Stimulated activated CD4-positive, alpha-beta T cell treated with anti-CD3 and anti-CD28 coated beads, Interleukin-2, amount 100 ng/mL, for 4 hours (primary cell): Measurements from ENCODE around the gene DSE.

Source experiments
- DNase-seq: peaks from one replicate; pipeline ENCODE4 v3.0.0-alpha.2; 2020; ENCODE audit warnings: low read depth

Gene DSE

DNA sequence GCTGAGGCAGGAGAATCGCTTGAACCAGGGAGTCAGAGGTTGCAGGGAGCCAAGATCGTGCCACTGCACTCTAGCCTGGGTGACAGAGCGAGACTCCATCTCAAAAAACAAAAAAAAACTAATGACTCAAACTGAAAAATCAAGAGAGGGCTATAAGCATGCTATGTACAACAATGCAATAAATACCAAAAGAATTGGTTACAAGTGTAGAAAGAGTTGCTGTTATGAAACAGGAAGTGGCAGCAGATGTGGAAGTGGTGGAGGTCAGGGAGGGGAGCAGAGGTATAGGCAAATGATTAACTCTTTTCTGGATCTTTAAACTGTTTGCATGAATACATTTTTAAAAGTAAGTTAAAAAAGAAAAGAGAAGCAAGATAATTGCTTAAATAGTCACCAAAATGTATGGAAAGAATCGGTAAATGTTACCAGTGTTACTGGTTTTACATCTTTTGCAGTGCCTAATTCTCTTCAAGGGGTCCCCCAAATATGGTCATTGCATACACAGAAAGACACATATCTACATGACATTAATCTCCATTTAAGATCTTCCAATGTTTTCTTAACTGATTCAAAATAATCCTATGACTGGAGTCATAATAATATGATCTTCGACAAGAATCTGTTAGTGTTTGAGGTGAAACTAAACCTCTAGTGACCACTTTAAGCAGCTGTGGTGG is 105.4 kb downstream of the DSE start:
- no peak for DNase-seq

DNA sequence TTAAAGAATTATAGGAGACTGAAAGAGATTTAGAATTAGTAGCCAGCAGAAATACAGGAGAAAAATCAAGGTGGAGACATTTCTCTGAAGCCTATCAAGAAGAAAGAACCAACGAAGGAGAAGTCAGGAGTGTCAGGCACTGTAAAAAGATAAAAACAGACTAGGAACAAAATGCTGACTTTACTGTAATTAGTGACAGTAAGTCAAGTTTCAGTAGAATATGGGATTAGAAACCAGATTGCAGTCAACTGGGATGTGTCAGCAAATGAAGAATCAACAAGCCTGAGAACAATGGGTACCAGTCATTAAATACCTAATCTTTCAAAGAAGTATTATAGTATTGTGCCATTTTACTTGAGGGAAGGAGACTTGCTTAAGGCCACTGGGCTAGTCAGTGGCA is 112.0 kb downstream of the DSE start:
- DNase-seq: no peak

DNA sequence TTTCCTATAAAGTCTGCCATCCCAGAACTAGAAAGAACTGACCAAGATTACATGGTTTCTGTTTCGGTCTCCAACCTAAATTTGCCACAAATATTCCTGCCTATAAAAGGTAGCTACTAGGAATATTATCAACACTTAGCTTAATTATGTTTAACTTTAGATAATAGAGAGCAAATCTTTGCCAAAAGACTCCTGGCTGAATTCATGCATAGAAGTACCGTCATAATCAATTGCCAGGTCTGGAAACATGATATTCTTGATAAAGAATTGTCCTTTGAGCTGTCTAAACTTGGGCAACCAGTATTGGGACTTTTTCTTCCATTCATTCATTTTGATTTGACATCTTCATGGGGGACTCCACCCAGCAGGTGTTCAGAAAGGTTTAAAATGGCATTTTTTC is 112.9 kb downstream of the DSE start:
- DNase-seq: no peak

DNA sequence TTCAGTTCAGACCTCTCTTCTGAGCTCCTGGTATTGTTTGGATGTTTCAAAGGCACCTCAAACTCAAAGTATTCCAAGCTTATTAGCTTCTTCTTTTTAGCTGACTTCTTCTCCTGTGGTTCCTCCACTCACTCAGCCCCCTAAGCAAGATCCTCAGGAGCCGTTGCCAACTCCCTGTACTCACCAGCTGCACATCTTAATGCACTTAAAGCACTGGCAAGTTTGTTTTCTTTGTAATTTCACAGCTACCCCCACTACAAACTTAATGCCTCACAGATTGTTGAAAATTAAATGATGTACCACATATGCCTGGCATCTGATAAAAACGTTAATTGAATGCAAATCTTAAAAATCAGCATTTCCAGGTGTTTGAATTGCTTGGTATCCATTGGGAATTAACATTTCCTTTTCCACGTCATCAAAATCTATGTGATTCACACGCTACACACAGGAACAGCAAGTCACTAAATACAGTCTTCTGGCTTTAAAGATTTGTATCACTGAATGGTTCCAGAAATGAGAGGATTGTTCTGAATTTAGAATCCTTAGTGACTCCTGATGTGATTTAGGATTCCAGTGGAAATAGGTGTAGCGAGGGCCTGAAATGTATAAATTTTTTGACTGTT is 114.9 kb downstream of the DSE start:
- DNase-seq: no peak

DNA sequence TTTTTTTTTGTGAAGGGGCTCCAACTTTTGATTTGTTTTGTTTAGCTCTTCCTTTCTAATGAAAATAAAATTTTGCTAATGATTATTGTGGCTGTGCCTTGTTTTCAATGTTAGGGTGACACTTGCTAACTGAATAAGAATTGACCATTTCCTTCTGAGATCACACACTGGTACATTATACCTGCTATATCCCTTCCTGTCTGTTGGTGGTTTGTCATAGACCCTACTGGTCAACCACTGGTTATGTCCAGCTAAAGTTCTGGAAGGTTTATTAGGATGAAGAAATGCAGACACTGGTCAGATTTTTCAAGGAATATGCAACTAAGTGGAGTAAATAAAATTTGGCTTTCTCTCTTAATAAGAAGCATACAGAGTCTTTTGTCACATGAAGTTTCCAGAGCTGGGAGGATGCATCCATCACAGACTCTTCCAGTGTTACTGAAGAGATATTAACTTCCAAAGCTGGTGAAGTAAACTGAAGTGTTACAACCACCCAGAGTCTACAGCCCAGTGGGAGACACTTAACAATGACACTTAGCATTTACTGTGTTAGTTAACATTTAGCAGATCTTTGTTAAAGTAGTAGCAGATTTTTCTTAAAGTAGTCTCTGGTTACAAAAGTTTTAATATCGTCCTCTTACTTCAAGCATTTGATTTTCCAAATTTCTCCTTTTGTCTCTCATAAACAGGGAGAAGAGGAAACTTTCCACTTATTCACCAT is 121.0 kb downstream of the DSE start:
- no peak for DNase-seq

DNA sequence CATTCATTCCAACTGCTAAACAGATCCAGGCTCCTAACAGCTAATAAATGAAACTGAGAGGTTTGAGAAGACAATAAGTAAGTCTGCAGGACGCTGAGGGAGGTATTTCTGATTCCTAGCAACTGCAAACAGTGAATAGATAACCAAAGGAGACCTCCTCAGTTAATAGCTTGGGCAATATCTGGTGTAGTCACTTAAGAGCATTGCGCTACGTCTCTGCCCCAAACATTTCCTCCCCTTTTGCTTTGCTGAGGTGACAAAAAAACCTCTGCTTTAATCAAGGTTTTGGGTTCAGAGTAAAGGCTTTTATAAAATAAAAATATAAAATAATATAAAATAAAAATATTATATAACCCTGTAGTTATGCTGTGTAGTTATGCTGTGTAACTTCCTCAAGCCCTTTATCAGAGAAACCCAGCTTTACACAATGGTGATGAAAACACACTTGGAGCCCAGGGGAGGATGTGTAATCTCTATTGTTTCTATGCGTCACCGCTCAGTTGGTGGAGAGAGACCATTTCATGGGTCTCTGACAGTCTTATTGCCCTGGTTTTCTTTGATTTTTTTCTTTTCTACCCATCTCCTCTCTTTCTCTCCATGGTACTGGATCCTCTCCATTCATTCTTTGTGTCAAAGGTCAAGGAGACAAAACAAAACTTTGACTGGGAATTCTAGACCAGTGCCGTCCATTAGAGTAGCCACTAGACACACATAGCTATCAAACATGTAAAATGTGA is 121.8 kb downstream of the DSE start:
- no peak for DNase-seq
